Measurements from ENCODE around the gene AP5B1. TPM values are rescaled to one million over a fixed set of nuclear protein-coding genes. Genes with fewer than 3 reads are reported as not detected.

The AP5B1 gene
- total and polyA plus RNA-seq, 9 of the 15 experiments (the other 6 are each of a cell fraction or from before 2014, with no cell fraction given): 0.51 to 24.2 (median 5.1) TPM

GRCh38 chr11:65779669-65779918 is 1.2 kb downstream of the AP5B1 start:
- H3K27me3 ChIP-seq (ENCODE audit: control insufficient read depth in 2 of 2, insufficient read depth in 2 of 2, low read length in 2 of 2): no peaks in the 10 kb centered on the region

GRCh38 chr11:65778901-65779668 is 1.7 kb downstream of the AP5B1 start:
- BruUV-seq (replicated peaks): no TSS peak
- no peaks in the 10 kb centered on the region for H3K27me3 ChIP-seq (ENCODE audit: control insufficient read depth in 2 of 2, insufficient read depth in 2 of 2, low read length in 2 of 2)
- H3K4me3 ChIP-seq: peak overlapping the region; percentile 86
- no peak overlapping the region for H3K27ac ChIP-seq (ENCODE audit: extremely low read depth, low read depth, low read length)
- H3K36me3 ChIP-seq (ENCODE audit: control insufficient read depth, insufficient read depth, low read length): peaks cover 36% of the 10 kb centered on the region; the same call in 2 of the 3 replicates
- in situ Hi-C loops (cut with MboI) (no loop called here), intact Hi-C loops (cut with micrococcal nuclease) (no loop called here)
- peaks cover 22% of the 10 kb centered on the region for H3K79me2 ChIP-seq (ENCODE audit: control insufficient read depth, insufficient read depth, low read length)
- WGBS (ENCODE audit: insufficient coverage, low coverage, missing lambda C conversion rate): 95% methylated on average over 19 of the region's 25 CpGs
- peak overlapping the region; percentile 98 for H3K4me2 ChIP-seq (ENCODE audit: insufficient read depth, low read length)
- peaks cover 13% of the 10 kb centered on the region for H3K9me1 ChIP-seq (ENCODE audit: control insufficient read depth, insufficient read depth, low read length)
- TF ChIP-seq POLR2G (IDR thresholded peaks at IDR 0.05; ENCODE audit: low read depth, low read length) (0 out of 2 replicates have a peak, but pooled peaks have one; percentile 26), MED1 (CRISPR knock-in tag; IDR thresholded peaks at IDR 0.05; ENCODE audit: borderline replicate concordance) (0 out of 2 replicates have a peak, but pooled peaks have one; percentile 14), HMBOX1 (IDR thresholded peaks at IDR 0.05) (no peak), ZNF165 (CRISPR knock-in tag; IDR thresholded peaks at IDR 0.05; ENCODE audit: borderline replicate concordance) (no peak)
- FAIRE-seq (no peak), DNase-seq (ENCODE audit: extremely low read depth in 1 of 4, low spot score in 3 of 4) (no peak), ATAC-seq (no peak)
- POLR2A ChIA-PET: interaction anchor here (0.6 to 3.3 kb wide), 8 partner anchors 8 to 272 kb away, joined by 3 to 18 read pairs (median 4); partner anchors contain the start of gene MUS81
- CTCF ChIA-PET (ENCODE audit: low intra/inter-chr PET ratio): interaction anchor here (0.7 to 2.6 kb wide), 4 partner anchors 39 to 210 kb away, joined by 3 to 31 read pairs (median 3); no protein-coding TSS in a partner anchor
- peaks cover 7 to 46% of the 10 kb centered on the region in 2 experiments; a peak in 4 of 5 replicates for H3K4me1 ChIP-seq (replicated peaks in 1 of 2; ENCODE audit: control insufficient read depth in 2 of 2, insufficient read depth in 2 of 2, low read length in 2 of 2)
- peaks cover 9% of the 10 kb centered on the region; the same call in 1 of the 2 replicates for H4K20me1 ChIP-seq (replicated peaks; ENCODE audit: control insufficient read depth, insufficient read depth, low read length)
- H3K9ac ChIP-seq (ENCODE audit: insufficient read depth in 1 of 2, low read depth in 2 of 2, low read length in 2 of 2): peak overlapping the region; percentile 91 to 99; a peak in 3 of 4 replicates
- no peaks in the 10 kb centered on the region for H3K9me3 ChIP-seq (replicated peaks; ENCODE audit: control insufficient read depth, insufficient read depth, low read depth, low read length)
- H2AFZ ChIP-seq (ENCODE audit: low read depth, low read length): no peak overlapping the region

More at GRCh38 chr11:65779669-65779918, 1.2 kb downstream of the AP5B1 start:
- 58% methylated on average over 10 of the region's 12 CpGs for WGBS (ENCODE audit: insufficient coverage, low coverage, missing lambda C conversion rate)
- no peak for FAIRE-seq
- CTCF ChIA-PET (ENCODE audit: low intra/inter-chr PET ratio): interaction anchor here (0.7 to 2.6 kb wide), 4 partner anchors 38 to 209 kb away, joined by 3 to 31 read pairs (median 3); no protein-coding TSS in a partner anchor
- ATAC-seq: no peak
- Histone ChIP-seq H3K36me3 (ENCODE audit: control insufficient read depth, insufficient read depth, low read length) (peaks cover 36% of the 10 kb centered on the region; the same call in 2 of the 3 replicates), H3K9me3 (replicated peaks; ENCODE audit: control insufficient read depth, insufficient read depth, low read depth, low read length) (no peaks in the 10 kb centered on the region), H3K4me3 (peak overlapping the region; percentile 86), H3K4me1 (replicated peaks in 1 of 2; ENCODE audit: control insufficient read depth in 2 of 2, insufficient read depth in 2 of 2, low read length in 2 of 2) (peaks cover 7 to 48% of the 10 kb centered on the region in 2 experiments; a peak in 4 of 5 replicates), H3K79me2 (ENCODE audit: control insufficient read depth, insufficient read depth, low read length) (peaks cover 22% of the 10 kb centered on the region), H3K27ac (ENCODE audit: extremely low read depth, low read depth, low read length) (no peak overlapping the region), H2AFZ (ENCODE audit: low read depth, low read length) (no peak overlapping the region), H3K9me1 (ENCODE audit: control insufficient read depth, insufficient read depth, low read length) (peaks cover 13% of the 10 kb centered on the region), H4K20me1 (replicated peaks; ENCODE audit: control insufficient read depth, insufficient read depth, low read length) (peaks cover 13% of the 10 kb centered on the region; the same call in 1 of the 2 replicates), H3K4me2 (ENCODE audit: insufficient read depth, low read length) (peak overlapping the region; percentile 98), H3K9ac (ENCODE audit: insufficient read depth in 1 of 2, low read depth in 2 of 2, low read length in 2 of 2) (peak overlapping the region; percentile 91 to 99; a peak in 3 of 4 replicates)
- POLR2A ChIA-PET: interaction anchor here (0.6 to 3.3 kb wide), 11 partner anchors 9 to 277 kb away, joined by 3 to 18 read pairs (median 4); partner anchors contain the start of genes KAT5 and MUS81
- BruUV-seq (replicated peaks): no TSS peak
- no peak for DNase-seq (ENCODE audit: extremely low read depth in 1 of 4, low spot score in 3 of 4)
- no peak for TF ChIP-seq SMAD1 (IDR thresholded peaks at IDR 0.05; ENCODE audit: low read depth, low read length, partially characterized antibody)
- 0 out of 2 replicates have a peak, but pooled peaks have one; percentile 58 for TF ChIP-seq CEBPG (CRISPR knock-in tag; IDR thresholded peaks at IDR 0.05)
- TF ChIP-seq CEBPG (tag; conservative IDR thresholded peaks at IDR 0.05 in 1 of 2, IDR thresholded peaks at IDR 0.05 in 1 of 2): peak in 1 of 2 experiments; percentile 83; a peak in 1 of 4 replicates
- TF ChIP-seq ZC3H4 (CRISPR knock-in tag; IDR thresholded peaks at IDR 0.05; ENCODE audit: borderline replicate concordance): 0 out of 2 replicates have a peak, but pooled peaks have one; percentile 28
- intact Hi-C loops (cut with micrococcal nuclease): no loop called here
- in situ Hi-C loops (cut with MboI): no loop called here
